CD4-positive, alpha-beta T cell treated with Interferon alpha-2 for 1 hour (primary cell): ENCODE results near the gene SLC12A3.
"Not testable (repeated sequence)": the region's sequence is repeated elsewhere in the genome, so short reads cannot be mapped to it uniquely, and the experiment has no call there.

Experiments used
- DNase-seq, 2 donors: peaks; one replicate each; pipeline ENCODE4 v3.0.0-alpha.2; 2020 to 2022

SLC12A3 gene

GRCh38 chr16:56870276-56870888 is 5.4 kb downstream of the SLC12A3 start:
- DNase-seq, result no peak

DNA sequence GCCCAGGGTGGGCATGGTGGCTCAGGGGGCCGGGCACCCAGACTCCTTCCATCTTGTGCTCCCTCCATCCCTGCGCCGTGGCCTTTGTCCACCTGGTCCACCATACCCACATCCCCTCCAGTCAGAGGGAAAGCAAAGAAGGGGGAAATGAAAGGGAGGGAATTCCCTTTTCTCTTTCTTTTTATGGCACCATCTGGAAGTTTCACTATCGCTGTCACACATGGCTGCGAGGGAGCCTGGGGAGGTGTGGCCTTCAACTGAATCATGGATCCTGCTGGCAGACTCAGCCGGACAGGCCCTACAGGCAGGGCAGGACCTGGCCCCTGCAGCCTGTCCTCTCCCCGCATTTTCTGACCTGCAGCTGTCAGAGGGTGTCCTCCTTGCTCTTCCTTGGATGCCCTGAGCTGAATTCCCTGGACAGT is 6.2 kb downstream of the SLC12A3 start:
- no peak for DNase-seq

DNA sequence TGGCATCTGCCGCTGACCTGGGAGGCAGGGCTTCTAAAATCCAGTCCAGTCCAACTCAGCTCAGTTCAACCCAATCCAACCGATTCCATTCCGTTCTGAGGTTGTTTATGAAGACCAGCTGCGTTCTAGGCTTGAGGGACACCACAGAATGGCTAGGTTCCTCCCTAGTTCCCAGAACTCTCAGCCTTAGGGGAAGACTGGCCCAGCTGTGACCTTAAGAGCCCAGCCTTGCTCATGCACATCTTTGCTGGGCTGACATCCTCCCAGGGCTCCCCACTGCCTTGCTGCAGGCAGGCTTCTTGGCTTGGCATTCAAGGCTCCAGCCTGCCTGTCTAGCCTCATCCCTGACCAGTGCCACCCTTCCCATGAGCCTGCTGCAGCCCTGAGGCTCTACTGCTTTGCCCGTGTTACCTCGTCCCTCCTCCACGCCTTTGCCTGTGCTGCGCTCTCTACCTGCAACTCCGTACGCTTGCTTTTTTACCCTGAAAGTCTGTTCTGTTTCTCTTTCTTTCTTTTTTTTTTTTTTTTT is 7.9 kb downstream of the SLC12A3 start:
- no peak for DNase-seq

- DNase-seq, result no peak
These were observed 9.8 kb downstream of the SLC12A3 start for GRCh38 chr16:56874800-56875199.

GRCh38 chr16:56876048-56876447 is 11.0 kb downstream of the SLC12A3 start:
- DNase-seq, result no peak

DNA sequence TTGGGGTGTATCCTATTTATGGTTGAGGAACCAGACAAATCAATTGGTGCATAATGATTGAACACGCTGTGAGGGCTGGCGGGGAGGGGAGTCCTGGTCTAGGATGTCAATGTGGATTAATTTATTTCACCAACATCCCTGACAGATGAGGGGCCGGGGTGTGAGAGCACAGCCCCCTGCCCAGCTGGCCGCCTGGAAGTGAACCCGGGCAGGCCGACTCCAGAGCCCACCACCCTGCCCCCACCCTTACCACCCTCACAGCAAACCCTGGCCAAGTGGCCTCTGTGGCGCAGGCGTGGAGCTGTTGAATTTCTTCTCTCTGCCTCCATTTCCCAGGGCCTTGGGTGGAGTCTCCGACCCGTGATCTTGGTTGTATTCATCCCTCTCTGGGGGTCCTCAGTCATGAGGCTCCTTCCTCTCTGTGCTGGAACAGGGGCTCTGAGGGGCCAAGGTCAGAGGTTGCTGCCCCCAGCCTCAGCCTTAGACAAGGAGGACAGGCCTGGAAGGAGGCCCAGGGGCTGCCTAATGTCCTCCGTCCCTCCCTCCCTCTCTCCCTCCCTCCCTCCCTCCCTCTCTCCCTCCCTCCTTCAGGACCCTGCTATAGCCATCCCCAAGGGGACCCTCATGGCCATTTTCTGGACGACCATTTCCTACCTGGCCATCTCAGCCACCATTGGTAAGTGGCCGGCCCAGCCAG is 12.6 kb downstream of the SLC12A3 start:
- no peak for DNase-seq

GRCh38 chr16:56878282-56878854 is 13.4 kb downstream of the SLC12A3 start:
- DNase-seq, result no peak

DNA sequence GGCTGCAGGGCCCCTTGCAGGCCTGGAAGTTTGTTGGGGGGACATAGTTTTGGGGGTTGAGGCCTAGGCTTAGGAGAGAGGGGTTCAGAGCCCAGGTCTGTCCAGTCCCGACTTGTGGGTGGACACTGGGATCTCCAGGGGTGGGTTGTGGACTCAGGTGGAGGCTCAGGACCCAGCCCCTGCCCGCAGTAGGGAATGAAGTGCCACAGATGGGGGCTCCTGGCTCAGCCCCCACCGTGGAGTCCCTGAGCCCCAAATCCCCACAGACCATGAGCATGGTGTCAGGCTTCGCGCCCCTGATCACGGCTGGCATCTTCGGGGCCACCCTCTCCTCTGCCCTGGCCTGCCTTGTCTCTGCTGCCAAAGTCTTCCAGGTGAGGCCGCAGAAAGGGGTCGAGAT is 14.3 kb downstream of the SLC12A3 start:
- no peak for DNase-seq

DNA sequence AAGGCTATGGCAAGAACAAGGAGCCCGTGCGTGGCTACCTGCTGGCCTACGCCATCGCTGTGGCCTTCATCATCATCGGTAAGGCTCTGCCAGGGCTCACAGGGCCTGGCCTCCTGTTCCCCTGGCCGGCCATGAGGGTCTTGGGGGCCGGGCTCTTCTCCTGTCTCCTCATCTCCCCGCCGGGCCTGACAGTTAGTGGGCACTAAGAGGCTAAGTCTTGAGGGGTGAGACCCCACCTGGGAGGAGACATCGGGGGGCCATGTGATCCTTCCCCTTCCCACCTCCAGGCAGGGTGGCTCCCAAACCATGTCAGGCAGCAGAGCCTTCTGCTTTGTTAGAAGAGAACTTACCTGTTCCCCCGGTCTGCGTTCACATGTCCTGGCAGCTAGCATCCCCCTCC is 15.2 kb downstream of the SLC12A3 start:
- DNase-seq, result no peak

- no peak for DNase-seq
These were observed 15.7 kb downstream of the SLC12A3 start for GRCh38 chr16:56880685-56881084.

- DNase-seq, result no peak
These were observed 17.2 kb downstream of the SLC12A3 start for GRCh38 chr16:56882077-56882800.

GRCh38 chr16:56883586-56883985 is 18.6 kb downstream of the SLC12A3 start:
- DNase-seq, result no peak

DNA sequence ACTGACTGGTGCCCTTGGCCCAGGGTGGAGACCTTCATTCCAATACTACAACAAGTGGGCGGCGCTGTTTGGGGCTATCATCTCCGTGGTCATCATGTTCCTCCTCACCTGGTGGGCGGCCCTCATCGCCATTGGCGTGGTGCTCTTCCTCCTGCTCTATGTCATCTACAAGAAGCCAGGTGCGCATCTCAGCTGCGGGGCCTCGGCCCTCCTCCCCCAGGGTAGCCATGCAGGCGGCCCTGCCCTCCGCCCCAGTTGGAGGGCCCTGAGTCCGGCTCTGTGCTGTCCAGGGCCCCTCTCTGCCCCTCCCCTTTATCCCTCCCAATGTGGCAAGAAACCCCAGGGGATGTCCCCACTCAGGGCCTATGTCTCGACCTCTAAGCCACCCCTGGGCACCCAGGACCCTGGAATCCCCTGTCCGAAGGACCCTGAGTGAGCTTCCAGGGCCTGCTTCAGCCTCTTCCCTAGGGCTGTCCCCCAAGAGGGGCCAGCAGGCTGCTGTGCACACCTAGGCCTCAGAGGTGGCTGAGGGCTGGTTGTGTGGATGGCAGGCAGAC is 19.1 kb downstream of the SLC12A3 start:
- no peak for DNase-seq

DNA sequence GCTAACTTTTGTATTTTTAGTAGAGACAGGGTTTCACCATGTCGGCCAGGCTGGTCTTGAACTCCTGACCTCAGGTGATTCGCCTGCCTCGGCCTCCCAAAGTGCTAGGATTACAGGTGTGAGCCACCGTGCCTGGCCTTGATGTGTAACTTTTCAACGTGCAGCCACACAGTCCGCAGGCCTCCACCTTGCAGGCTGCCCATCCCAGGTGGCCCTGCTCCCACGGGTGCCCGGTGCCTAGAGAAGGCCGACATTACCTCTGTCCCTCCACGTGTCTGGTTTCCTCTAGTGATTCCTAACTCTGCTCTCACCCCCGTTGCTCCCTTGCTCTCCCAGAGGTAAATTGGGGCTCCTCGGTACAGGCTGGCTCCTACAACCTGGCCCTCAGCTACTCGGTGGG is 19.9 kb downstream of the SLC12A3 start:
- not testable (repeated sequence) for DNase-seq

DNA sequence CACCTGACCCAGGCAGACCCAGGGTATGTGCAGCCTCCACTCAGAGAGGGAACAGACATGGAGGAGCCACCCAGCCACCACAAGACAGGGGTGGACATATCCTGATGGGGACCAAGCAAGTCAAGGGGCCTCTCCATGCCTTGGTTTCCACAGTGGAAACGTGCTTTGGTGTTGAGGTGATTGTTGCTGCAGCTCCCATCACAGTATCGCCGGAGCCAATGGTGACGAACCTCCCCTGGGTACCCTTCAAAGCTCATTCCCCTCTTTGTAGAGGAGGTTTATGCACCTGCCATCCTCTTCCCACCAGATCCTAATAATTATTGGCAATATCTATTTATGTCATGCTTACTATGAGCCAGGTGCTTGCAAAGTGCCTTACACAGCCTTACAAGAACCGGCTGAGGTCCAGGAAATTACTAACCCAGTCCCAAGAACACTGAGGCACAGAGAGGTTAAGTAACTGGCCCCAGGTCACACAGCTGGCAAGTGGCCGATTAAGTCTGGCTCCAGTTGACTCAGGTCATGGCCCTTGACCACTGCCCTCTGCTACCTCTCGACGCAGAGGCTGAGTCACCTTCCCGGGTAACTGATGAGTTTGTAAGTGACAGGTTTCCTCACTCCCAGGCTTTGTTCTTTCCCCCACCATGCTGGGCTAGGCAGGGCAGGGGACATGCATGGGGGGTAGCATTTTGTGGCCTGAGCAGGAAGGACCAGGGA is 20.6 kb downstream of the SLC12A3 start:
- no peak for DNase-seq

- DNase-seq, result no peak
These were observed 21.3 kb downstream of the SLC12A3 start for GRCh38 chr16:56886296-56886695.

DNA sequence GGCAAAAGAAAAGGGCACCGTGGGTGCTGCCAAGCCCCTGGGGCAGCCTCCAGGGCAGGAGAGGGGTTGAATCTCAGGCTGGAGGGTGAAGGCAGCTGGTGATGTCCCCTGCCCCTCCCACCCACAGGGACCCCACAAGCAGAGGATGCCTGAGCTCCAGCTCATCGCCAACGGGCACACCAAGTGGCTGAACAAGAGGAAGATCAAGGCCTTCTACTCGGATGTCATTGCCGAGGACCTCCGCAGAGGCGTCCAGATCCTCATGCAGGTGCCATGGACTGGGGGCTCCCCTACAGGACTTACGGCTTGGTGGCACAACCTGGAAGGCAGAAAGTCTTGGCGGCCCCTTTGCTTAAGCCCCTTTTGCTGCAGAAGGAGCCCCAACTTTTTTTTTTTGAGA is 21.8 kb downstream of the SLC12A3 start:
- no peak for DNase-seq

GRCh38 chr16:56888806-56889205 is 23.8 kb downstream of the SLC12A3 start:
- peak in 1 of 2 donors; percentile 64 for DNase-seq

DNA sequence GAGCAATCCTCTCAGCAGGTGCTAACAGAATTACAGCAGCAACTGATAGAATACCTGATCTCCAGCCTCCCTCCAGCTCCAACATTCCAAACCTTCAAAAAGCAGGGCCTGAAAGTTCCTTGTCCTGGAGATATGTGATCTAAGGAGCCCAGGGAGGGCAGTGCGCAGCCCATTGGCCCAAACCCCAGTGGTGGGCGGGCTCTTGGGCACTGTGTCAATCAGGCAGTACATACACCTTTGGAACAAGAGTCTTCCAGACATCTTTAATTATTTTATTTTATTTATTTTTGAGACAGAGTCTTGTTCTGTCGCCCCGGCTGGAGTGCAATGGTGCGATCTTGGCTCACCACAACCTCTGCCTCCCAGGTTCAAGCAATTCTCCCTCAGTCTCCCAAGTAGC is 24.2 kb downstream of the SLC12A3 start:
- DNase-seq, result no peak

DNA sequence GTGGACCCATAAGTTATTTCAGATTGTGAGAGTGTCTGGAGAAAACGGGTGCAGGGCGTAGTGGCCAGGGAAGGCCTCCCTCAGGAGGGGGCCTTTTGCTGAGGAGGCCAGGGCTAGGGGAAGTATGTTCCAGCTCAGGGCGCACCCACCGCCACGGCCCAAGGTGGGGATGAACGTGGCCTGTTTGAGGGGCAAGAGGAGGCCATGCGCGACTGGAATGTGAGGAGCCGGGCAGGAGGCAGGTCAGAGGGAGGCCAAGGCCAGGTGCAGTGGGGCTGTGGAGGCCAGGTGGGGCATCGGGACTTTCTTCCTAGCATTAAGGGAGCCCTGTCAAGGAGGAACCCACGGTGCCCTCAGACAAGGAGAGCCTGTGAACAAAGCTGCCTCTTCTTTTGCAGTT is 26.7 kb downstream of the SLC12A3 start:
- no peak for DNase-seq

DNA sequence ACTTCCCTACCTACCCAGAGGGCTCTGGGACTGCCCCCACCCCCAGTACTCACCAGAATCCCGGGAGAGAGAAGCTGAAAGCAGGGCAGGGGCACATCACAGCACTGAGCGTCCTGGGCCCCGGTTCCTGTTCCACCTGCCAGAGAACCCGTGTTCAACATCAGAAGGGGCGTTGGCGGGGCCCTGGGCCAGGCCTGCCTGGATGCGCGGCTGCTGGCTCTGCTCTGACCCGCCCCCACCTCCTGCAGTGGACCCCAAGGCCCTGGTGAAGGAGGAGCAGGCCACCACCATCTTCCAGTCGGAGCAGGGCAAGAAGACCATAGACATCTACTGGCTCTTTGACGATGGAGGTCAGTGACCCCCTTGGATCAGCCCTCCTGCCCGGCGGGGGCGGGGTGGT is 27.7 kb downstream of the SLC12A3 start:
- DNase-seq, result no peak

- no peak for DNase-seq
These were observed 29.4 kb downstream of the SLC12A3 start for GRCh38 chr16:56894331-56894917.
